ENCODE measurements around the gene NR2F6.

NR2F6 gene

GRCh38 chr19:17227798-17228367 lies 17.8 kb downstream of the NR2F6 start:
- peak overlapping the region; percentile 75 for H3K4me2 ChIP-seq (ENCODE audit: low read length)

GRCh38 chr19:17226002-17226933 lies 19.5 kb downstream of the NR2F6 start, which contains the start of gene OCEL1:
OCEL1 (plus strand) TSS chr19:17226226; CDS start chr19:17226248, 22 bp downstream.
- no peaks in the 10 kb centered on the region for H3K9me2 ChIP-seq (replicated peaks; ENCODE audit: control insufficient read depth, low read length)
- H3K4me2 ChIP-seq (ENCODE audit: low read length) = peak within 1 kb of the TSS; percentile 75
- peaks cover 22% of the 10 kb centered on the region for H3K36me3 ChIP-seq (ENCODE audit: control insufficient read depth, low read length)
- H3K4me3 ChIP-seq (ENCODE audit: low read length) = peak within 1 kb of the TSS; percentile 90
- H3K27me3 ChIP-seq (ENCODE audit: control insufficient read depth, low read length) = no peaks in the 10 kb centered on the region
- H3K4me1 ChIP-seq (ENCODE audit: control insufficient read depth, low read length) = peaks cover 14% of the 10 kb centered on the region
- H3K79me2 ChIP-seq (ENCODE audit: control insufficient read depth, low read length) = peaks cover 8% of the 10 kb centered on the region
- H4K20me1 ChIP-seq (ENCODE audit: control insufficient read depth, insufficient read depth, low read depth, low read length) = no peaks in the 10 kb centered on the region
- peaks cover 16% of the 10 kb centered on the region for H3F3A ChIP-seq (ENCODE audit: control insufficient read depth, insufficient read depth)
- TF ChIP-seq EZH2phosphoT487 (IDR thresholded peaks at IDR 0.05; ENCODE audit: borderline replicate concordance, low read length) (no peak), CTCF (IDR thresholded peaks at IDR 0.05; ENCODE audit: low read depth, low read length, poor library complexity, severe bottlenecking) (no peak)
- H3K9me3 ChIP-seq (ENCODE audit: control insufficient read depth, insufficient read depth, low read length) = no peaks in the 10 kb centered on the region
- H3K27ac ChIP-seq (ENCODE audit: low read depth, low read length) = peak within 1 kb of the TSS; percentile 65

More at GRCh38 chr19:17227798-17228367, 17.8 kb downstream of the NR2F6 start:
- peaks cover 36% of the 10 kb centered on the region for H3K36me3 ChIP-seq (ENCODE audit: control insufficient read depth, low read length)
- no peak overlapping the region for H3K27ac ChIP-seq (ENCODE audit: low read depth, low read length)
- peaks cover 14% of the 10 kb centered on the region for H3F3A ChIP-seq (ENCODE audit: control insufficient read depth, insufficient read depth)
- H4K20me1 ChIP-seq (ENCODE audit: control insufficient read depth, insufficient read depth, low read depth, low read length) = no peaks in the 10 kb centered on the region
- no peak overlapping the region; the same call in 1 of the 2 replicates for H3K4me3 ChIP-seq (ENCODE audit: low read length)
- no peaks in the 10 kb centered on the region for H3K27me3 ChIP-seq (ENCODE audit: control insufficient read depth, low read length)
- H3K79me2 ChIP-seq (ENCODE audit: control insufficient read depth, low read length) = peaks cover 12% of the 10 kb centered on the region
- H3K9me3 ChIP-seq (ENCODE audit: control insufficient read depth, insufficient read depth, low read length) = no peaks in the 10 kb centered on the region
- TF ChIP-seq CTCF (IDR thresholded peaks at IDR 0.05; ENCODE audit: low read depth, low read length, poor library complexity, severe bottlenecking) = no peak
- TF ChIP-seq EZH2phosphoT487 (IDR thresholded peaks at IDR 0.05; ENCODE audit: borderline replicate concordance, low read length) = no peak
- peaks cover 14% of the 10 kb centered on the region for H3K4me1 ChIP-seq (ENCODE audit: control insufficient read depth, low read length)
- H3K9me2 ChIP-seq (replicated peaks; ENCODE audit: control insufficient read depth, low read length) = no peaks in the 10 kb centered on the region

- no peaks in the 10 kb centered on the region for H3K9me3 ChIP-seq (ENCODE audit: control insufficient read depth, insufficient read depth, low read length)
- no peak for TF ChIP-seq EZH2phosphoT487 (IDR thresholded peaks at IDR 0.05; ENCODE audit: borderline replicate concordance, low read length)
- TF ChIP-seq CTCF (IDR thresholded peaks at IDR 0.05; ENCODE audit: low read depth, low read length, poor library complexity, severe bottlenecking) = no peak
- H3K4me2 ChIP-seq (ENCODE audit: low read length) = no peak overlapping the region; the same call in 1 of the 2 replicates
- peaks cover 14% of the 10 kb centered on the region for H3K4me1 ChIP-seq (ENCODE audit: control insufficient read depth, low read length)
- H3K27me3 ChIP-seq (ENCODE audit: control insufficient read depth, low read length) = no peaks in the 10 kb centered on the region
- peaks cover 8% of the 10 kb centered on the region for H3K79me2 ChIP-seq (ENCODE audit: control insufficient read depth, low read length)
- H4K20me1 ChIP-seq (ENCODE audit: control insufficient read depth, insufficient read depth, low read depth, low read length) = no peaks in the 10 kb centered on the region
- no peak overlapping the region for H3K27ac ChIP-seq (ENCODE audit: low read depth, low read length)
- no peak overlapping the region for H3K4me3 ChIP-seq (ENCODE audit: low read length)
- peaks cover 16% of the 10 kb centered on the region for H3F3A ChIP-seq (ENCODE audit: control insufficient read depth, insufficient read depth)
- peaks cover 12% of the 10 kb centered on the region for H3K36me3 ChIP-seq (ENCODE audit: control insufficient read depth, low read length)
- no peaks in the 10 kb centered on the region for H3K9me2 ChIP-seq (replicated peaks; ENCODE audit: control insufficient read depth, low read length)
Measured at GRCh38 chr19:17225053-17225452, 20.7 kb downstream of the NR2F6 start.
